Esophagus squamous epithelium (tissue), 4 donors: ENCODE data around the gene MZF1.

Source experiments
- POLR2A ChIP-seq, 4 donors: fragments of 450-650 bp; IDR thresholded peaks; one replicate each; pipeline ENCODE4 v1.6.1; 2017; ENCODE audit warnings: antibody characterized with exemption in 4 of 4, mild to moderate bottlenecking in 4 of 4, moderate library complexity in 3 of 4
- TF ChIP-seq, protein P1 (sequence below), 6 experiments: fragments of 450-650 bp in 4 of 6; fragments of 200-600 bp in 2 of 6; sonication (generic) in 2 of 6; IDR thresholded peaks; one replicate each; pipeline ENCODE4 v1.5.1; 2016 to 2019; ENCODE audit warnings: antibody characterized with exemption in 6 of 6, mild to moderate bottlenecking in 4 of 6, moderate library complexity in 4 of 6

DNA sequence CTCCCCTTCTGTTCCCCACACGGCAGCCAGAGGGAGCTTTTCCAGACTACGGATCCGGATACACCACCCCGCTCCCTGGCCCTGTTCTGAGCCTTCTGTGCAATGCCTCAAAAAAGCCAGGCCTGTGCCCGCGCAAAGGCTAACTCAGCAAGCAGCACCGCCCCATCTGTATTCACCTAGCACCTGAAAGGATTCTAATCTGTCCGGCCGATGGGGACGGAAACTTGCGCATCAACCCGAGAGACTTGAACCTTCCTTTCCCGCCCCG, 54.1 kb downstream of the MZF1 start:
- TF ChIP-seq, protein P1, sequence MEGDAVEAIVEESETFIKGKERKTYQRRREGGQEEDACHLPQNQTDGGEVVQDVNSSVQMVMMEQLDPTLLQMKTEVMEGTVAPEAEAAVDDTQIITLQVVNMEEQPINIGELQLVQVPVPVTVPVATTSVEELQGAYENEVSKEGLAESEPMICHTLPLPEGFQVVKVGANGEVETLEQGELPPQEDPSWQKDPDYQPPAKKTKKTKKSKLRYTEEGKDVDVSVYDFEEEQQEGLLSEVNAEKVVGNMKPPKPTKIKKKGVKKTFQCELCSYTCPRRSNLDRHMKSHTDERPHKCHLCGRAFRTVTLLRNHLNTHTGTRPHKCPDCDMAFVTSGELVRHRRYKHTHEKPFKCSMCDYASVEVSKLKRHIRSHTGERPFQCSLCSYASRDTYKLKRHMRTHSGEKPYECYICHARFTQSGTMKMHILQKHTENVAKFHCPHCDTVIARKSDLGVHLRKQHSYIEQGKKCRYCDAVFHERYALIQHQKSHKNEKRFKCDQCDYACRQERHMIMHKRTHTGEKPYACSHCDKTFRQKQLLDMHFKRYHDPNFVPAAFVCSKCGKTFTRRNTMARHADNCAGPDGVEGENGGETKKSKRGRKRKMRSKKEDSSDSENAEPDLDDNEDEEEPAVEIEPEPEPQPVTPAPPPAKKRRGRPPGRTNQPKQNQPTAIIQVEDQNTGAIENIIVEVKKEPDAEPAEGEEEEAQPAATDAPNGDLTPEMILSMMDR (IDR thresholded peaks at IDR 0.05), result peak in 2 of 6 experiments; percentile 72 to 77
- no peak for TF ChIP-seq POLR2A (IDR thresholded peaks at IDR 0.05)
